Measurements from ENCODE around the gene YIPF7. TPM values are rescaled to one million over a fixed set of nuclear protein-coding genes. Genes with fewer than 3 reads are reported as not detected.
A peak's percentile ranks its signal among the peaks of the same experiment; 100 is the strongest.

The YIPF7 gene
- total RNA-seq, 1 experiment from 2014 or later: not detected

DNA sequence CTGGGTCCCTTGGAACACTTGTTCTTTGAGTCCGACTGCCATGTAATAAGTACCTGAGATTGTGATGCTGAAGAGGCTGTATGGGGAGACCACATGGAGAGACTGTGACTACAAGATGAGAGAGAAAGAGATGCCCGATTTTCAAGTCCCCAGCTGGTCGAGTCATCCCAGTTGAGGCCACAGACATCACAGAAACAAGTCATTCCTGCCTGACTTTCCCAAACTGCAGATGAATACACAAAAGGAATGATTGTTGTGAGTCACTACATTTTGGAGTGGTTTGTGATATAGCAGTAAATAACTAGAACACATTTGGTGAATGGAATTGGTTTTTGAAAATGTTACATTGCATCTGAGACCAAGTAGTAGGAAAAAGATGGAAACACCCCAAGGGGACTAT is 9.0 kb upstream of the YIPF7 start:
- no peak overlapping the region for H3K4me3 ChIP-seq (ENCODE audit: insufficient read depth, low read depth, low read length)
- no peaks in the 10 kb centered on the region for H3K27me3 ChIP-seq (ENCODE audit: control insufficient read depth, insufficient read depth, low read length)
- no peaks in the 10 kb centered on the region for H3K36me3 ChIP-seq (replicated peaks; ENCODE audit: control insufficient read depth, insufficient read depth, low read length)
- no peak for DNase-seq

DNA sequence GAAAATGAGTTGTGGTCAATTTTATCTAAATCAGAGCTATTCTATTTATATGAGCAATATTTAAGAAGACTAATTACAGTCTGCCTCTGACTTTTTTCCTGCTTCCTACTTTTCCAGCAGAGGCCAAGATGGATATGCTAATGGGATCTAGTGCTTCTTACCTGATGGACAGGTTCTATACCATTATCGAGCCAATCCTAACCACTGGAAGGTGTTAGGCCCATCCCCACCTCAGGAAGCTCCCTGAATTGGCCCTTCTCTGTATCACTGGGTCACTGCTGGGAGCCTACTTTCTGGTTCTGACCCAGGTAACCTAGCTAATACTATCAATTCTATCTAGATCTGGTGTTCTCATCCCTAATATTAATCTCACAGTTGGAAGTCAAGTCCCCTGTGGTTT is 577 bp upstream of the YIPF7 start:
- H3K4me3 ChIP-seq (ENCODE audit: insufficient read depth, low read depth, low read length): no peak overlapping the region
- no peaks in the 10 kb centered on the region for H3K36me3 ChIP-seq (replicated peaks; ENCODE audit: control insufficient read depth, insufficient read depth, low read length)
- H3K27me3 ChIP-seq (ENCODE audit: control insufficient read depth, insufficient read depth, low read length): no peaks in the 10 kb centered on the region
- DNase-seq: peak; percentile 5

DNA sequence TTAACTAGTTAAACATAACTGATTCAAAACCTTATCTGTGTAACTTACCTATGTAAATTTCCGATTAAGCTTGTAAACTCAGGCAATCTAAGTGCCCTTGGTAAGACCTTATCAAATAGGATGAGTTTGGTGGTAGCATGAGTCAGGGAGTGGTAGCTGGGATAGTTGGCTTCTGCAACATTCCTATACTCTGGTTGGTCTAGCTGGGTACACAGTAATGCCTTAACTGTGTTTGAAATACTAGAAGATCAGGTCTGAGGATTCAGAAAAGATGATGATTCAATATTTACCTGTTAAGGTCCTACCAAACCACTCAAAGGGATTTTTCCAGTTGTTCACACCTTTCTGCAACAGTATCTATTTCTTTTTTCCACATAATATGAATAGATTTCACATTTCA is 5.3 kb downstream of the YIPF7 start:
- Histone ChIP-seq H3K36me3 (replicated peaks; ENCODE audit: control insufficient read depth, insufficient read depth, low read length) (no peaks in the 10 kb centered on the region), H3K4me3 (ENCODE audit: insufficient read depth, low read depth, low read length) (no peak overlapping the region), H3K27me3 (ENCODE audit: control insufficient read depth, insufficient read depth, low read length) (no peaks in the 10 kb centered on the region)
- no peak for DNase-seq

DNA sequence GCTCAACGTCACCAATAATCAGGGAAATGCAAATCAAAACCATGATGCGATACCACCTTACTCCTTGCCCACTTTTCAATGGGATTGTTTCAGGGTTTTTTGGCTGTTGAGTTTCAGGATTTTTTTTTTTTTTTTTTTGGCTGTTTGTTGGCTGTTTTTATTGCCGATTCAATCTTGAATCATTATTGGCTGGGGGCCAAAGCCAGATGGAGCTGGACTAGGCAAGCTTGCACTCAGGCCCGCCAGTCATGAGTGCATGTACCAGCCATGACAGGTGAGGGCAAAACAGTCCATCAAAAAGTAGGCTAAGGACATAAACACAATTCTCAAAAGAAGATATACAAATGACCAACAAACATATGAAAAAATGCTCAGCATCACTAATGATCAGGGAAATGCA is 13.3 kb downstream of the YIPF7 start:
- H3K36me3 ChIP-seq (replicated peaks; ENCODE audit: control insufficient read depth, insufficient read depth, low read length): no peaks in the 10 kb centered on the region
- no peaks in the 10 kb centered on the region for H3K27me3 ChIP-seq (ENCODE audit: control insufficient read depth, insufficient read depth, low read length)
- no peak for DNase-seq
- no peak overlapping the region for H3K4me3 ChIP-seq (ENCODE audit: insufficient read depth, low read depth, low read length)

DNA sequence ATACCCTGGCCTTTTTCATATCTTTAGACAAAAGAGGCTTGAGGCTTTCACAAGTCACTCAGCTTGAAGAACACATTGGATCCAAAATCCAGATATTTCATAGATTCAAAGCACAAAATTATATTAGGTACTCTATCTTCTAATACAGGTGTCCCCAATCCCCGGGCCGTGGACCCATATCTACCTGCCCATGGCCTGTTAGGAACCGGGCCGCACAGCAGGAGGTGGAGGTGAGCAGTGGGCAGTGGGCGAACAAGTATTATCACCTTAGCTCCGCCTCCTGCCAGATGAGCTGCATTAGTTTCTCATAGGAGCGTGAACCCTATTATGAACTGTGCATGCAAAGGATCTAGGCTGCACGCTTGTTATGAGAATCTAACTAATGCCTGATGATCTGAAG is 18.7 kb downstream of the YIPF7 start:
- no peak overlapping the region for H3K4me3 ChIP-seq (ENCODE audit: insufficient read depth, low read depth, low read length)
- no peaks in the 10 kb centered on the region for H3K27me3 ChIP-seq (ENCODE audit: control insufficient read depth, insufficient read depth, low read length)
- no peak for DNase-seq
- no peaks in the 10 kb centered on the region for H3K36me3 ChIP-seq (replicated peaks; ENCODE audit: control insufficient read depth, insufficient read depth, low read length)

DNA sequence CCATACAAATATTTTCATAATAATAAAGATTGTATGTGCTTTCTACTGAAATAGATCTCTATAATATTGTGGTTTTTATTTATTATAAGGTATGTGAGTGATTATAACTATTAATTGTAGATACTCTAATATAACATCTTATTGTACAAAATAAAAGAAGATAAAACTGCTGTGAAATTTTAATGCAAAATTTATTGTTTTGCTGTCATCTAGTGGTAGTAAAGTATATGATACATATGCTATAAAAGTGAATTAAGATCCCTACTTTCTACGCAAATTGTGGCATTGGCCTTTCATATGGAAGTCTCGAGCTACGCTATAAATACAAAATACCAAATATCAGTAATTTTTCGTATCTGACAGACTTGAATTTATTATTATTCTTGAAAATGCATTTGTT is 19.3 kb downstream of the YIPF7 start:
- Histone ChIP-seq H3K4me3 (ENCODE audit: insufficient read depth, low read depth, low read length) (no peak overlapping the region), H3K36me3 (replicated peaks; ENCODE audit: control insufficient read depth, insufficient read depth, low read length) (no peaks in the 10 kb centered on the region), H3K27me3 (ENCODE audit: control insufficient read depth, insufficient read depth, low read length) (no peaks in the 10 kb centered on the region)
- no peak for DNase-seq

DNA sequence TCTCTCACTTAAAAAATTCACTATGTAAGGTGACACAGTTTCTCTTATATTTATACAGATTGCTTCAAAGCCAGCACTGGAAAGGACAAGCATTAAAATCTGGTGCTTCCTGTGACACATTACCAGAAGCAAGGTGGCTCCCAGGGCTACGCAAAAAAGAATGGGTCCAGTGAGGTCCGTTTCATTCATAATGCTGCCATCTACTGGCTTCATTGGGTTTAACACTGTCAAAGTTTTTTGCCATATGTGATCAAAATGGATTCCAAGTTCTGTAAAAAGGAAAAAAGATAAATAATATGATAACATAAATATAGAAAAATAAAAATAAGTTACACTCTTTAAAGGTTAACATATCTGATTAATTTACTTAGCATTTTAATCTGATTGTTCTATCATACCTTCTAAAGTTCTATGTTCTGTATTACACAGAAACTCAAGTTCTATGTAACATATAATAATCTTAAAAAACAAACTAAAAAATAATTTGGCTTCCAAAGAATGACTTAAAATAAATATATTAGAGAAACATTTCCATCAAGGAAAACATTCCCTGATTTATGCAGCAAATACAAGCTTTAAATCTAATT is 22.1 kb downstream of the YIPF7 start:
- H3K36me3 ChIP-seq (replicated peaks; ENCODE audit: control insufficient read depth, insufficient read depth, low read length): no peaks in the 10 kb centered on the region
- no peak overlapping the region for H3K4me3 ChIP-seq (ENCODE audit: insufficient read depth, low read depth, low read length)
- DNase-seq: peak; percentile 30
- no peaks in the 10 kb centered on the region for H3K27me3 ChIP-seq (ENCODE audit: control insufficient read depth, insufficient read depth, low read length)

DNA sequence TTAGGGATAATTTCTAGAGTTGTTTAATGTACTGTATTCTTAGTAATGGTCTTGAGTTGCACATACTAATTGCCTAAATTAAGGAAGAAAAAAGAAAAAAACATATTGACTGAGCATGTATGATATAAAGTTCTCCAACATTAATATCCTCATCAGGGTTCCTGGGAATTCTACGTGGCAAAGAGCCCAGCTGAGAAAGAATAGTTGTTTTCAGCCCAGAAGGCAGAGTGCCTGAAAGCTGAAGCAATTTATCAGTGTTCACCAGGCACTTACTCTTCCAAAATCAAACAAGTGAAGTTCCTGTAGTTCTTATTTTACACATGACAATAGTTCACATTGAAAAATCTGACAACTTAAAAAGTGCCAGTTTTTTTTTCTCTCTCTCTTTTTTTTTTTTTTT is 27.7 kb downstream of the YIPF7 start:
- H3K27me3 ChIP-seq (ENCODE audit: control insufficient read depth, insufficient read depth, low read length): no peaks in the 10 kb centered on the region
- H3K36me3 ChIP-seq (replicated peaks; ENCODE audit: control insufficient read depth, insufficient read depth, low read length): no peaks in the 10 kb centered on the region
- no peak for DNase-seq
- no peak overlapping the region for H3K4me3 ChIP-seq (ENCODE audit: insufficient read depth, low read depth, low read length)

DNA sequence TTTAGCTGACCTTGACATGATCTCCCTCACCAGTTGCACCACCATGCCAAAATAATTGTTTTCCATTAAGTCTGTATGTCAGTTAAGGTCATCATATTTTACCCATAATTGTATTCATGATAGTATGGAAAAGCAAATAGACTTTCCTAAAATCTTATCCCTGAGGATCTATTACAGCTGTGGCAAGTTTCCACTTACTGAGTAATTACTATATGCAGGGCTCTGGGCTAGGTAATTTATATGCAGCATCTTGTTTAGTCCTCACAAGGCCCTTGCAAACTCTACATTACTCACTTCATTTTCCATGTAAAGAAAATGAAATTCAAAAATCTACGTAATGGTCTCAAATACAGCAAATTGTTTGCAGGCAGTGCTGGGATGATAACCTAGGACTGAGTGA is 34.8 kb downstream of the YIPF7 start:
- Histone ChIP-seq H3K36me3 (replicated peaks; ENCODE audit: control insufficient read depth, insufficient read depth, low read length) (no peaks in the 10 kb centered on the region), H3K4me3 (ENCODE audit: insufficient read depth, low read depth, low read length) (no peak overlapping the region), H3K27me3 (ENCODE audit: control insufficient read depth, insufficient read depth, low read length) (no peaks in the 10 kb centered on the region)
- DNase-seq: no peak

DNA sequence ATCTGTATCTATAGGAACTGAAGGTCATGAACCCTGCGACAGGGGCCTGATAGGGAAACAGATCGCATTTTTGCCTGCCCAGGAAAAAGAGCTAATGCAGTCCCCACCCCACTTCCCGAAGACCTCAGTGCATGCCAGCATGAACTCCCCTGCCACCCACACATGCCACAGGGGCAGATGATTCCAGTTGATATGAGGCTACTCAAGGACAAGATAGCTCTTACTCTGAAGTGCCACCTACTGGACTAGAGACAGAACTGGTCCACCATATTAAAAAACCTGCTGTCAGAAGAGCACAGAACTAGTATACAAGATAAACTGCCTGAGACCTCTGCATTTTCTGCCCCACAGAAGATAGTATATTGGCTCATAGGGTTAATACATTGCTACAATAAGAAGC is 68.0 kb downstream of the YIPF7 start:
- Histone ChIP-seq H3K27me3 (ENCODE audit: control insufficient read depth, insufficient read depth, low read length) (no peaks in the 10 kb centered on the region), H3K4me3 (ENCODE audit: insufficient read depth, low read depth, low read length) (no peak overlapping the region), H3K36me3 (replicated peaks; ENCODE audit: control insufficient read depth, insufficient read depth, low read length) (no peaks in the 10 kb centered on the region)
- peak; percentile 20 for DNase-seq

DNA sequence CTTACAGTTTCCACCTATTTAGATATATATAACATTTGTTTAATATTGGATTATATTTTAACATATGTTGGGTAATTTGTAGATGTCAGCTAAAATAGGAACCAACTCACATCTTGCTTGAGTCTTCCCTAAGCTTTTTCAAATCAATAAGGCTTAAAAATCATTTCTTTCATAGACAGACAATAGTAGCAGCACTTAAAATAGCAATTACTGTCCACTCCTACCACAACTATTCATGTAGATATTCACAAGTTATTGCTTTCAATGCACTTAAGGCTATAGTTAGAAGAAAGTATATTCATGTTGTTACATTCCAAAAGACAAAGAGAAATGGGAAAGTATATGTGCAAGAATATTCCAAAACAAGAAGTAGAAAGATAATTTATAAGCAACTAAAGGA is 71.2 kb downstream of the YIPF7 start:
- no peak overlapping the region for H3K4me3 ChIP-seq (ENCODE audit: insufficient read depth, low read depth, low read length)
- no peaks in the 10 kb centered on the region for H3K27me3 ChIP-seq (ENCODE audit: control insufficient read depth, insufficient read depth, low read length)
- no peaks in the 10 kb centered on the region for H3K36me3 ChIP-seq (replicated peaks; ENCODE audit: control insufficient read depth, insufficient read depth, low read length)
- DNase-seq: no peak

DNA sequence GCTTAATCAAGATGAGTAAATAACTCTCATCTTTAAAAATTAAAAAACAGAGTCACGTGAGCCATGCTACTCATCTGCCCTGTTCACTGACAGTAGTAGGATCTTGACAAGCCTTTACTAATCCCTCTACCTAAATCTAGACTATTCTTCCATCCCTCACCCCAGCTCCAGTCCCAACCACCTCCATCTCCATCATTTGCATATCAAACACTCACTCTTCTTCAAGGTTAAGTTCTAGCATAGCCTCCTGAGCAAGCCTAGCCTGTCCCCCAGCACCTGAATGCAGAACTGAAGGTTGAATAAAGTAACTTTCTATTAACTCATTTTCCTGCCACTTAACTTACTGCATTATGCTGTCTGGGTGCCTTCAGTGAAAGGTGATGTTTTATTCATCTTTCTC is 72.5 kb downstream of the YIPF7 start:
- peak; percentile 8 for DNase-seq
- H3K4me3 ChIP-seq (ENCODE audit: insufficient read depth, low read depth, low read length): no peak overlapping the region
- no peaks in the 10 kb centered on the region for H3K36me3 ChIP-seq (replicated peaks; ENCODE audit: control insufficient read depth, insufficient read depth, low read length)
- H3K27me3 ChIP-seq (ENCODE audit: control insufficient read depth, insufficient read depth, low read length): no peaks in the 10 kb centered on the region

Other genes starting within 250 kb of the YIPF7 start
- 1.00 and 1.4 TPM in 2 replicates for gene KCTD8, start 202.8 kb downstream of the YIPF7 start, total RNA-seq (2014; rRNA removed; shearing (Covaris generic))
- 21.9 and 30.4 TPM in 2 replicates for gene GUF1, start 26.8 kb upstream of the YIPF7 start, total RNA-seq (2014; rRNA removed; shearing (Covaris generic))
- 6.4 and 7.7 TPM in 2 replicates for gene GNPDA2, start 74.9 kb upstream of the YIPF7 start, total RNA-seq (2014; rRNA removed; shearing (Covaris generic))

All from H7 (cell line).